Fibroblast of lung (primary cell): ENCODE results near the gene FAM114A1. TPM values are rescaled to one million over a fixed set of nuclear protein-coding genes. Genes with fewer than 3 reads are reported as not detected.
A peak's percentile ranks its signal among the peaks of the same experiment; 100 is the strongest.

Experiments
- DNase-seq, 2 donors: peaks; one replicate each; pipeline versions ENCODE4 v3.0.0 to v3.0.0-alpha.2; 2010; ENCODE audit warnings: low read depth in 2 of 2
- H2AFZ ChIP-seq: 2 replicates; pipeline ENCODE4 v1.5.1; 2012; ENCODE audit warnings: low read length, control low read depth, inconsistent platforms
- H3K27ac ChIP-seq: 2 replicates; pipeline ENCODE4 v1.5.1; 2011; ENCODE audit warnings: low read length, control low read depth; ENCODE audit not compliant: insufficient read depth
- H3K27me3 ChIP-seq: 2 replicates; pipeline ENCODE4 v1.5.1; 2011; ENCODE audit warnings: mild to moderate bottlenecking, low read length; ENCODE audit not compliant: control insufficient read depth, insufficient read depth
- H3K36me3 ChIP-seq: 2 replicates; pipeline ENCODE4 v1.5.1; 2011; ENCODE audit warnings: low read length; ENCODE audit not compliant: control insufficient read depth, insufficient read depth
- H3K4me1 ChIP-seq: 2 replicates; pipeline ENCODE4 v1.5.1; 2011; ENCODE audit warnings: low read length; ENCODE audit not compliant: control insufficient read depth, insufficient read depth; ENCODE audit errors: extremely low read depth
- H3K4me2 ChIP-seq: 2 replicates; pipeline ENCODE4 v1.5.1; 2011; ENCODE audit warnings: low read length, control low read depth; ENCODE audit not compliant: insufficient read depth; ENCODE audit errors: extremely low read depth
- H3K4me3 ChIP-seq, 4 experiments: fragments of 200-600 bp in 1 of 4; sonication (generic) in 1 of 4; replicated peaks in 1 of 4; 2 replicates each; pipeline ENCODE4 v1.5.1; 2011 to 2016; ENCODE audit warnings: low read length in 4 of 4, low read depth in 3 of 4, mild to moderate bottlenecking in 3 of 4, control low read depth in 2 of 4, inconsistent platforms in 1 of 4, mixed read lengths in 1 of 4; ENCODE audit not compliant: insufficient read depth in 1 of 4; ENCODE audit errors: control extremely low read depth in 1 of 4
- H3K79me2 ChIP-seq: 2 replicates; pipeline ENCODE4 v1.5.1; 2012; ENCODE audit warnings: mild to moderate bottlenecking, low read length, inconsistent platforms; ENCODE audit not compliant: control insufficient read depth, insufficient read depth
- H3K9ac ChIP-seq: 2 replicates; pipeline ENCODE4 v1.5.1; 2011; ENCODE audit warnings: mild to moderate bottlenecking, low read length, control low read depth; ENCODE audit not compliant: insufficient read depth
- H3K9me3 ChIP-seq: 2 replicates; pipeline ENCODE4 v1.5.1; 2012; ENCODE audit warnings: low read depth, low read length; ENCODE audit not compliant: control insufficient read depth, insufficient read depth
- H4K20me1 ChIP-seq: 2 replicates; pipeline ENCODE4 v1.5.1; 2011; ENCODE audit warnings: low read length; ENCODE audit not compliant: control insufficient read depth, insufficient read depth; ENCODE audit errors: extremely low read depth
- EZH2 ChIP-seq: IDR thresholded peaks from 2 replicates; pipeline ENCODE4 v1.5.1; 2012; ENCODE audit warnings: low read length, control low read depth, mild to moderate bottlenecking; ENCODE audit errors: missing control alignments
- polyA plus RNA-seq, 2 donors: library from polyadenylated mRNA; depleted of rRNA in 1 of 2; stranded (reverse) in 1 of 2; unstranded in 1 of 2; fragments of >200 nt; gene quantifications; 2 replicates each; pipeline ENCODE4 v1.2.1, GENCODE V29; 2011 to 2012; ENCODE audit warnings: missing spikeins in 1 of 2
- total RNA-seq: library from RNA; depleted of rRNA; stranded (reverse); fragments of >200 nt; gene quantifications from 2 replicates; pipeline ENCODE4 v1.2.1, GENCODE V29; 2014
- TF ChIP-seq, protein P1 (sequence below), 2 donors: IDR thresholded peaks in 1 of 2; conservative IDR thresholded peaks in 1 of 2; 1 replicate in 1 of 2; 2 replicates in 1 of 2; pipeline ENCODE4 v1.5.1; 2011 to 2012; ENCODE audit warnings: low read length in 2 of 2, control low read depth in 1 of 2, inconsistent platforms in 1 of 2, low read depth in 1 of 2, mild to moderate bottlenecking in 1 of 2

FAM114A1 gene
- total and polyA plus RNA-seq, 2 donors (not counting 1 experiment from before 2014, with no cell fraction given) = 296 to 402 TPM

DNA sequence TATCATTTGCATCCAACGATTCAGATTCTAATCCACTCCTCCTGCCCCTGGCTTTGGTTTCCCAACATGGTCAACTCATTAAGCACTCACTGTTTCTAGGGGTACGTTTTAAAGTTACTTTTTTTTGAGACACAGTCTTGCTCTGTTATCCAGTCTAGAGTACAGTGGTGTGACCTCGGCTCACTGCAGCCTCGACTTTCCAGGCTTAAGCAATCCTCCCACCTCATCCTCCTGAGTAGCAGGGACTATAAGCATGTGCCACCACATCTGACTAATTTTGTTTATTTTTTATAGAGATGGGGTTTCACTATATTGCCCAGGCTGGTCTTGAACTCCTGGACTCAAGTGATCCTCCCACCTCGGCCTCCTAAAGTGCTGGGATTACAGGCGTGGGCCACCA, 115.7 kb downstream of the FAM114A1 start:
- DNase-seq = no peak
- Histone ChIP-seq H3K4me3 (no peak overlapping the region), H3K27me3 (no peaks in the 10 kb centered on the region), H3K9me3 (no peaks in the 10 kb centered on the region), H3K36me3 (no peaks in the 10 kb centered on the region), H3K79me2 (no peaks in the 10 kb centered on the region), H4K20me1 (no peaks in the 10 kb centered on the region), H3K9ac (no peak overlapping the region), H3K4me2 (no peak overlapping the region), H3K4me1 (peaks cover 2% of the 10 kb centered on the region), H3K27ac (no peak overlapping the region), H2AFZ (no peak overlapping the region)
- TF ChIP-seq, protein P1, sequence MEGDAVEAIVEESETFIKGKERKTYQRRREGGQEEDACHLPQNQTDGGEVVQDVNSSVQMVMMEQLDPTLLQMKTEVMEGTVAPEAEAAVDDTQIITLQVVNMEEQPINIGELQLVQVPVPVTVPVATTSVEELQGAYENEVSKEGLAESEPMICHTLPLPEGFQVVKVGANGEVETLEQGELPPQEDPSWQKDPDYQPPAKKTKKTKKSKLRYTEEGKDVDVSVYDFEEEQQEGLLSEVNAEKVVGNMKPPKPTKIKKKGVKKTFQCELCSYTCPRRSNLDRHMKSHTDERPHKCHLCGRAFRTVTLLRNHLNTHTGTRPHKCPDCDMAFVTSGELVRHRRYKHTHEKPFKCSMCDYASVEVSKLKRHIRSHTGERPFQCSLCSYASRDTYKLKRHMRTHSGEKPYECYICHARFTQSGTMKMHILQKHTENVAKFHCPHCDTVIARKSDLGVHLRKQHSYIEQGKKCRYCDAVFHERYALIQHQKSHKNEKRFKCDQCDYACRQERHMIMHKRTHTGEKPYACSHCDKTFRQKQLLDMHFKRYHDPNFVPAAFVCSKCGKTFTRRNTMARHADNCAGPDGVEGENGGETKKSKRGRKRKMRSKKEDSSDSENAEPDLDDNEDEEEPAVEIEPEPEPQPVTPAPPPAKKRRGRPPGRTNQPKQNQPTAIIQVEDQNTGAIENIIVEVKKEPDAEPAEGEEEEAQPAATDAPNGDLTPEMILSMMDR (conservative IDR thresholded peaks at IDR 0.05 in 1 of 2, IDR thresholded peaks at IDR 0.05 in 1 of 2; ENCODE audit: low read depth in 1 of 2, low read length in 2 of 2) = no peak
- TF ChIP-seq EZH2 = no peak

DNA sequence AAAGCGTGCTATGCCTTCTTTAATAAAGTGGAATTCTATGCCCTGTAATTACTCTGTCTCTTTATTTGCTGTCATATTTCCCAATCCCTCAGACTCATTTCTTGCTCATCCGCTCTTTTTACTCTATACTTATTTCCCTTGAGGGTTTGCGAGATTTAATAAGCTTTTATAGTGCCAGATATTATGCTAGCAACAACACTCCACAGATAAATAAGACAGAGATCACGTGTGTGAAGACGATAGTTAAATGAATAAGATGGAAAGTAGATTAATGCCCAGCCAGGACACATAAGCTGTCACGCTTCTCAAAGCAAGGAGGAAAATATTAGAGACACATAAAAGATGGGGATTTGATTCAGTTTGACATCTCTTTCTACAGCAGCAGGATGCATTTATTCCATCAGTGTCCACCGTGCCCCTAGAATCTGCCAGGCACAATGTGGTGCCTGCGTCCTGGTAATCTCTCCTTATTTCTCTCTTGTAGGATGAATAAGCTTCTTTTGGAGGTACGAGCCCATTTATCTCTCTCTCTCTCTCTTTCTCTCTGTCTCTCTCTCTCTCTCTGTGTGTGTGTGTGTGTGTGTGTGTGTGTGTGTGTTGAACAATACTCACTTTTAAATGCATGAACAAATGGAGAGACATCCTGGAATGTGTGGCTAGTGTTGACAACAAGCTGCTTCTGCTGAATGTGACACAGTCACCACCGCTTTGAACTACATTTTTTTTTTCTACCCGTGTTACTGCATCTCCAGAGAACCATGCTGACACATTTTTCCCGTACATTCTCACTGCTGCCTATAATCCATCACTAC, 116.4 kb downstream of the FAM114A1 start:
- H3K4me1 ChIP-seq = peaks cover 2% of the 10 kb centered on the region
- no peaks in the 10 kb centered on the region for H3K79me2 ChIP-seq
- H3K9me3 ChIP-seq = no peaks in the 10 kb centered on the region
- no peak for TF ChIP-seq EZH2
- TF ChIP-seq, protein P1 (conservative IDR thresholded peaks at IDR 0.05 in 1 of 2, IDR thresholded peaks at IDR 0.05 in 1 of 2; ENCODE audit: low read depth in 1 of 2, low read length in 2 of 2) = no peak
- H2AFZ ChIP-seq = peak overlapping the region; percentile 56
- DNase-seq = peak; percentile 45 to 77
- no peaks in the 10 kb centered on the region for H4K20me1 ChIP-seq
- no peak overlapping the region for H3K27ac ChIP-seq
- no peak overlapping the region for H3K4me3 ChIP-seq
- H3K4me2 ChIP-seq = peak overlapping the region; percentile 29
- H3K9ac ChIP-seq = no peak overlapping the region
- no peaks in the 10 kb centered on the region for H3K27me3 ChIP-seq
- H3K36me3 ChIP-seq = no peaks in the 10 kb centered on the region

DNA sequence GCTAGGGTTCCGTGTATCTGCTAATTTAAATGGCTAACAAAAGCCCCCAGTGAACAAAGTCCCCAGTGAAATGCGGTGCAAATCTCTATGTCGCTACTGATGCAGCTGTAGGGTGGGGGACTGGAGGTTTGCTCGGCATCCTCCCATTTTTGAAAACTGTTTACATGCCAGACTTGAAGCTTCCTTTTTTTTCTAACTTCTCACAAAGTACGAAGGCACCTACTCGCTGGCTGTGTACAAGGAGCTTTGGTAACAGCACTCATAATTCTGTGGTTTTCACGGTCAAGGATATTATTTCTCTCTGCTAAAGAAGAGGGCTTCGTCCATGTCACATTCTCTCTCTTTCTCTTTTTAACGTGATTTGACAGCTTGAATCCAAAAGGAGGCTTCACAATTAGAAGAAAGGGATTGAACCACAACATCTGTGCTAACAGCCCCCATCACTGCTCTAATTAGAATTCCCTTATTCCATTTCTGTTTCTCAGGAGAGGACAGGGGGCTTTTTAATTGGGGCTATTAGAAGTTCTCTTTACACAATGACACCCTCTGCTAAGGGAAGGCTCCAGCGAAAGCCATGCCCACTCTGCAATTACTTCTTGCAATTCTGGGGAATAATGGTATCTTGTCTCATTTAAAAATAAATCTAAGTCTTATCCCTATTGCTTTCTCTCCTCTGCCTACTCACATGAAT, 117.9 kb downstream of the FAM114A1 start:
- no peak overlapping the region for H3K27ac ChIP-seq
- peak overlapping the region; percentile 65 for H2AFZ ChIP-seq
- H3K9ac ChIP-seq = no peak overlapping the region

More for the DNA sequence above, 117.9 kb downstream of the FAM114A1 start:
- Histone ChIP-seq H4K20me1 (no peaks in the 10 kb centered on the region), H3K79me2 (no peaks in the 10 kb centered on the region), H3K27me3 (no peaks in the 10 kb centered on the region), H3K4me2 (peak overlapping the region; percentile 66), H3K36me3 (no peaks in the 10 kb centered on the region), H3K4me1 (peaks cover 2% of the 10 kb centered on the region), H3K4me3 (no peak overlapping the region), H3K9me3 (no peaks in the 10 kb centered on the region)
- peak in 1 of 2 donors; percentile 21 for DNase-seq
- TF ChIP-seq, protein P1 (conservative IDR thresholded peaks at IDR 0.05 in 1 of 2, IDR thresholded peaks at IDR 0.05 in 1 of 2; ENCODE audit: low read depth in 1 of 2, low read length in 2 of 2) = no peak
- no peak for TF ChIP-seq EZH2
